Vagina (tissue), 2 donors: ENCODE measurements around the gene SHC3.

Experiments used
- POLR2A ChIP-seq, 2 donors: fragments of 450-650 bp; IDR thresholded peaks; one replicate each; pipeline ENCODE4 v1.6.1; 2017; ENCODE audit warnings: antibody characterized with exemption in 2 of 2, mild to moderate bottlenecking in 2 of 2, moderate library complexity in 2 of 2
- TF ChIP-seq, protein P1 (sequence below), 3 experiments: fragments of 450-650 bp in 2 of 3; fragments of 200-600 bp in 1 of 3; sonication (generic) in 1 of 3; IDR thresholded peaks; one replicate each; pipeline ENCODE4 v1.5.1; 2017 to 2019; ENCODE audit warnings: antibody characterized with exemption in 3 of 3, mild to moderate bottlenecking in 2 of 3, moderate library complexity in 2 of 3

DNA sequence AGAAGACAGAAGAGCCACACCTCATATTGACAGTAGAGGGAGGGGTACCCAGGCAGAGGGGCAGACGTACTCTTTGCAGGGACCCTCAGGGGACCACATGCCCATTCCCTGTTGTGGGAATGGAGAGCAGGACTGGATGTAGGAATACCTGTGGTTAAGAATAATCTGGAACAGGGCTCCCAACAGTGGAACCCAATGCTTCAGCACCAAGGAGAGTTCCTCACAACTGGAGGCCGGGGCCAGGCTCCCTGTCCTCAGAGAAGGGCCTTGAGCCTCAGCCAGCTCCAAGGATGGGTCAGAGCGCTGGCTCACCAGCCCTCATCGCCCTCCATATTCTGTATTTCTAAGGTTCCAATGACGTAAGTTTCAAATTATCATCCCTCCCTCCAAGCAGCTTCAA is 7.4 kb upstream of the SHC3 start:
- TF ChIP-seq, protein P1, sequence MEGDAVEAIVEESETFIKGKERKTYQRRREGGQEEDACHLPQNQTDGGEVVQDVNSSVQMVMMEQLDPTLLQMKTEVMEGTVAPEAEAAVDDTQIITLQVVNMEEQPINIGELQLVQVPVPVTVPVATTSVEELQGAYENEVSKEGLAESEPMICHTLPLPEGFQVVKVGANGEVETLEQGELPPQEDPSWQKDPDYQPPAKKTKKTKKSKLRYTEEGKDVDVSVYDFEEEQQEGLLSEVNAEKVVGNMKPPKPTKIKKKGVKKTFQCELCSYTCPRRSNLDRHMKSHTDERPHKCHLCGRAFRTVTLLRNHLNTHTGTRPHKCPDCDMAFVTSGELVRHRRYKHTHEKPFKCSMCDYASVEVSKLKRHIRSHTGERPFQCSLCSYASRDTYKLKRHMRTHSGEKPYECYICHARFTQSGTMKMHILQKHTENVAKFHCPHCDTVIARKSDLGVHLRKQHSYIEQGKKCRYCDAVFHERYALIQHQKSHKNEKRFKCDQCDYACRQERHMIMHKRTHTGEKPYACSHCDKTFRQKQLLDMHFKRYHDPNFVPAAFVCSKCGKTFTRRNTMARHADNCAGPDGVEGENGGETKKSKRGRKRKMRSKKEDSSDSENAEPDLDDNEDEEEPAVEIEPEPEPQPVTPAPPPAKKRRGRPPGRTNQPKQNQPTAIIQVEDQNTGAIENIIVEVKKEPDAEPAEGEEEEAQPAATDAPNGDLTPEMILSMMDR (IDR thresholded peaks at IDR 0.05): no peak
- no peak for TF ChIP-seq POLR2A (IDR thresholded peaks at IDR 0.05)
